GM13976 (cell line): ENCODE measurements around the gene S1PR3.

ENCODE experiments used
- DNase-seq: peaks from one replicate; pipeline ENCODE4 v3.0.0; 2012; ENCODE audit warnings: low spot score
- CTCF ChIP-seq: IDR thresholded peaks from 2 replicates; pipeline ENCODE4 v1.5.1; 2012; ENCODE audit warnings: borderline replicate concordance, mild to moderate bottlenecking; ENCODE audit not compliant: insufficient read depth; ENCODE audit errors: extremely low read depth, missing control alignments, control extremely low read depth
- in situ Hi-C: fragments of 300-500 bp; cut with MboI; formaldehyde crosslinking; loops from one replicate; pipeline ENCODE4 v1.12.0; 2022; ENCODE audit warnings: low sequenced_read_pairs, mixed read lengths, inconsistent platforms; ENCODE audit not compliant: unreplicated experiment

S1PR3 gene

GRCh38 chr9:88984543-88984883, 6.8 kb upstream of the S1PR3 start:
- no peak for TF ChIP-seq CTCF
- DNase-seq = no peak
- in situ Hi-C loops = no loop called here

DNA sequence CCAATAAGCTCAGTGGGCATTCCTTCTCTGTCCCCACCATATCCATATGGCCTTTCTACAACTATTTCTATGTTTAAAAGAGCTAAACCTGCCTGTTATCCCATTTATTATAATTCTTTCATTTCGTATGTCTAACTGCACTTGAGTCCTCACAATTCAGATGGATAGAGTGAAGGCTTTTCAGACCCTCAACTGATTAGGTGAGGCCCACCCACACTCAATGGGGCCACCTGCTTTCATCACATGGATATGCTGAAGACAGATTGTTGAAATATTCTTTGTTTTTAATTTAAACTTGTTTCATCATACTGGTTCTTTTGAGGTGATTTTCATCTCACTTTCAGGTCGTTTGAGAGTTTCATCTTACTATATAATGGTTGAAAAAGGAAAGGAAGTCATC, 5.7 kb upstream of the S1PR3 start:
- in situ Hi-C loops = no loop called here
- no peak for DNase-seq
- no peak for TF ChIP-seq CTCF

- DNase-seq = no peak
- in situ Hi-C loops = no loop called here
- TF ChIP-seq CTCF = no peak
These were observed 4.5 kb upstream of the S1PR3 start for GRCh38 chr9:88986776-88987175.

- no peak for DNase-seq
- in situ Hi-C loops = no loop called here
These were observed 3.6 kb upstream of the S1PR3 start for GRCh38 chr9:88987661-88988060.

DNA sequence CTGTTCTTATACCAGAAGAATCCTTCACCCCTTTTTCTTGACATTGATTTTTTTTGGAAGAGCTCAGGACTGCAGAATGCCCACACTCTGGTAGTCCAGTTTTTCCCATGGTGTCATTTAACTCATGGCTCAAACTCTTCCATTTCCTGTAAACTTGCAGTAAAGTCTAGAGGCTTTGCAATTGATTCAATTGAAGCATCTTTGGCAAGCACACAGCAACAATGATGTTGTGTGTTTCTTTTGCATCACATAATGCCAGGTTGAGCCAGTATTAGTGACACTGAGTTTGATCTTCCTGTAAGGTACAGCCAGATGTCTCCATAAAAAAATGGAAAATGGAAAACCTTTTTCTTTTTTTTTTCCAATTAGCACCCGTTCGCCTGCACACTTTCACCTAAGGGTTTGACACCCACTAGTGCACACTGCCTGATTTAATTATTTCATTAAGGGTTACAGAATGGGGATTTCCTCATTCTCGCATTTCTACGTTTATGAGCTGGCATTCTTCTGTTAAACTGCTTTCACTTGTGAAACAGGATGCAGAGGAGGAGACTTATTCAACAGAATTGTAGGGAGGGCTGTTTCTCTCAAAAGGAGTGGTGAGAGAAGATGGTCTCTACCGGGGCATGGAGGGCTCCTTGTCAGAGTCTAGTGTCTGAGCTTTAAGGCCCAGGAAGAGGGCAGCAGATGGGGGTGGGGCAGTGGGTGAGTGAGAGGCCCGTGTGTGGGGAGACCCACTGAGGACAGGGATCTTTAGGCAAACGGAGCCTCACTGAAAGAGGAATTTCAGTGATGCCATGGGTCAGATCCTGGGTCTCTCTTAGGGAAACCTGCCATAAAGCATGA, 2.2 kb upstream of the S1PR3 start:
- no peak for DNase-seq
- in situ Hi-C loops = no loop called here
- TF ChIP-seq CTCF = no peak

More at GRCh38 chr9:88987661-88988060, 3.6 kb upstream of the S1PR3 start:
- TF ChIP-seq CTCF = no peak

DNA sequence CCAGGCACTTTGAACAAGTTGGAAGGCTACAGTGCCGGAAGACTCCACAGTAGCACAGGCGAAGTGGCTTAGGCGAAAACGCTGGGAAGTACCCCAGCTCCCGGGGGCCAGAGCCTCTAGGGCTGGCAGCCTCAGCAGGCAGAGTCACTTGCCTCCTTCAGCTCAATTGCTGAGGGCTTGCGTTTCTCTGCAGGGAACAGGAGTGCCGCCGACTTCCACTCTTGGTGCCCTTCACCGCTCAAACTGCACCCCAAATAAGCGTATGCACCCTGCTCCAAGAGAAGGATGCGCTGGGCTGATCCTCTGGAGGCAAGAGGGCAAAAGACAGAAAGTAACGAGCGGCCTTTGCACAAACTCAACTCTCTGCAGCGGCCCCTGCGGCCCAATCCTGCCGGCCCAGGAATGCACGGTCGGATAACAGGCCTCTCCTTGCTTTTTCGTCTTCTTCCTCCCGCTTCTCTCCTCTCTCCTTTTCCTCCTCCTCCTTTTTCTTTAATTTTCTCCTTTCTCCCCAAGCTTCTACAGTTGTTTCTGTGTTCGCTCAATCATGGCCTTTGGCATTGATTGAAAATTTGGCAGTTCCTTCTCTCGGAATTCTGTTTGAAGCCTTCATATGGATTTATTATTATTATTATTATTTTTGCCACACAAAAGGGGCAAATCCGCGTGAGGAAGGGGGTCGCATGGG, 1.1 kb upstream of the S1PR3 start:
- DNase-seq = no peak
- in situ Hi-C loops = no loop called here

More for the DNA sequence above, 1.1 kb upstream of the S1PR3 start:
- no peak for TF ChIP-seq CTCF
